GM21423 (cell line): ENCODE measurements around the gene KLHDC7B.
A peak's percentile ranks its signal among the peaks of the same experiment; 100 is the strongest.

Experiments used
- ATAC-seq: cut with Tn5 transposase; IDR thresholded peaks from one replicate; pipeline ENCODE4 v1.9.1; 2021; ENCODE audit warnings: mild to moderate bottlenecking, moderate library complexity; ENCODE audit not compliant: unreplicated experiment

KLHDC7B gene

GRCh38 chr22:50545522-50546325 lies at the start of gene KLHDC7B:
KLHDC7B (plus strand) TSS chr22:50545899; CDS start chr22:50546244, 345 bp downstream.
- no peak for ATAC-seq

GRCh38 chr22:50497093-50497492 lies 48.6 kb upstream of the KLHDC7B start:
- ATAC-seq = no peak

- ATAC-seq = no peak
Observed at GRCh38 chr22:50498322-50498890, 47.3 kb upstream of the KLHDC7B start.

- ATAC-seq = no peak
Observed at GRCh38 chr22:50500452-50500851, 45.2 kb upstream of the KLHDC7B start.

- no peak for ATAC-seq
Observed at GRCh38 chr22:50502096-50502495, 43.6 kb upstream of the KLHDC7B start.

GRCh38 chr22:50502628-50503474 lies 42.8 kb upstream of the KLHDC7B start:
- no peak for ATAC-seq

- ATAC-seq = no peak
Observed at GRCh38 chr22:50503475-50504145, 42.1 kb upstream of the KLHDC7B start.

GRCh38 chr22:50504369-50505211 lies 41.1 kb upstream of the KLHDC7B start:
- no peak for ATAC-seq

- no peak for ATAC-seq
Observed at GRCh38 chr22:50505276-50505775, 40.4 kb upstream of the KLHDC7B start.

- ATAC-seq = no peak
Observed at GRCh38 chr22:50505776-50506610, 39.7 kb upstream of the KLHDC7B start.

GRCh38 chr22:50506611-50507420 lies 38.9 kb upstream of the KLHDC7B start:
- ATAC-seq = no peak

- peak; percentile 60 for ATAC-seq
Observed at GRCh38 chr22:50507421-50507990, 38.2 kb upstream of the KLHDC7B start, which contains the start of gene LMF2. LMF2 (minus strand) TSS chr22:50507702; CDS start chr22:50507675, 27 bp downstream.

- peak; percentile 63 for ATAC-seq
Observed at GRCh38 chr22:50507991-50508884, 37.5 kb upstream of the KLHDC7B start, which contains the start of gene NCAPH2. NCAPH2 (plus strand) TSS chr22:50508224; CDS start chr22:50508338, 114 bp downstream.

- no peak for ATAC-seq
Observed at GRCh38 chr22:50508897-50509296, 36.8 kb upstream of the KLHDC7B start.

GRCh38 chr22:50513175-50513574 lies 32.5 kb upstream of the KLHDC7B start:
- ATAC-seq = no peak

- ATAC-seq = no peak
Observed at GRCh38 chr22:50516068-50516467, 29.6 kb upstream of the KLHDC7B start.

GRCh38 chr22:50516891-50517290 lies 28.8 kb upstream of the KLHDC7B start:
- no peak for ATAC-seq
